Activated naive CD8-positive, alpha-beta T cell treated with anti-CD3 and anti-CD28 coated beads, Interleukin-2, amount 50 U/mL, for 24 hours (primary cell): ENCODE measurements around the gene L3MBTL2.

ENCODE experiments used
- ATAC-seq: fragments of 150-1000 bp; cut with Tn5 transposase; one replicate; pipeline ENCODE4 v1.10.0; 2021
- DNase-seq: peaks from one replicate; pipeline ENCODE4 v3.0.0; 2021
- H3K27ac Mint-ChIP-seq: one replicate; pipeline ENCODE4 v1.8.0; 2021; ENCODE audit warnings: mild to moderate bottlenecking, mixed read lengths
- H3K27me3 Mint-ChIP-seq: one replicate; pipeline ENCODE4 v1.8.0; 2021; ENCODE audit warnings: mixed read lengths
- H3K36me3 Mint-ChIP-seq: one replicate; pipeline ENCODE4 v1.8.0; 2021; ENCODE audit warnings: low read depth, mixed read lengths
- H3K4me1 Mint-ChIP-seq: one replicate; pipeline ENCODE4 v1.8.0; 2021; ENCODE audit warnings: mixed read lengths
- H3K4me3 Mint-ChIP-seq: one replicate; pipeline ENCODE4 v1.8.0; 2021; ENCODE audit warnings: mild to moderate bottlenecking, moderate library complexity, mixed read lengths
- H3K9me3 Mint-ChIP-seq: one replicate; pipeline ENCODE4 v1.8.0; 2021; ENCODE audit warnings: mixed read lengths

Gene L3MBTL2

DNA sequence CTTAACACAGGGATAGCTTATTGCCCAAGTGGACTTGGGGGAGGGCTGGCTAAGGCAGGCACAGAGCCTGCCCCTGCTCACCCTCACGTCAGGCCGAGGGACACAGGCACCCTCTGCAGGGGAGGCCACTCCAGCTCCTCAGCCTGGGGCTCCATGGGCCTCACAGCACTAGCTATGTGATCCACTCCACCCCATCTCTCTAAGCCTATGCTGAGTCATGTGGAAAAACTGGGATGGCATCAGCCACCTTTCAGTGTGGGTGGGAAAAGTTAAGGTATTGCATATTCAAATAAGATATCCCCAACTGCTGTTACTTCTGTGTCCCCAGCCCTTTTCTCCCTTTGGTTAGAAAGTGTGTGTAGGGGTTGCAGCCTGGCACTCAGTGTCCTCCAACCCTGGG is 58.6 kb downstream of the L3MBTL2 start:
- no peaks in the 10 kb centered on the region for H3K27me3 Mint-ChIP-seq
- H3K27ac Mint-ChIP-seq = no peak overlapping the region
- H3K4me1 Mint-ChIP-seq = peaks cover 4% of the 10 kb centered on the region
- DNase-seq (no peak), ATAC-seq (peak; percentile 57)
- H3K4me3 Mint-ChIP-seq = no peak overlapping the region
- H3K9me3 Mint-ChIP-seq = no peaks in the 10 kb centered on the region
- peaks cover 54% of the 10 kb centered on the region for H3K36me3 Mint-ChIP-seq

DNA sequence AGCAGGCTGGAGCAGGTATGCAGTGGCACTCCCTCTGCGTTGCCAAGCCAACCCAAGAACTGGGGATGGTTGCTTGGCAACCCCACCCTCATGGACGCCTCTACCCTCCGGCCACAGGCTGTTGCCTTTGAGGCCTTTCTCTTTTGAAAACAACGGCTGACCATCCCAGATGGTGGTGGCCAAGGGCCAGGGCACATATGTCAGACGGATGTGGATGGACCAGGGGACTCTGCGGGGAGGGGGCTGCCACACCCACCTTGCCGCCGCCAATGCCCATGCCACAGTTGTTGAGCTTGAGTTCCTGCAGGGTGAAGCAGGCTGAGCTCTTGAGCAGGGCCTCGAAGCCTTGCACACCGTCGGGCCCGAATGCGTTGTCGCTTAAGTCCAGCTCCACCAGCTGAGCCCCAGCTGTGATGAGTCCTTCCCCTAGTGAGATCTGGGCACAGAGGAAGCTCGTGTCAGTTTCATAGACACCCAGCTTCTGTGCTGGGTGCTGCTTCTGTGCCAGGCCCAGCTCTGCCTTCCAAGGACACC is 59.4 kb downstream of the L3MBTL2 start:
- no peaks in the 10 kb centered on the region for H3K27me3 Mint-ChIP-seq
- no peaks in the 10 kb centered on the region for H3K9me3 Mint-ChIP-seq
- H3K4me1 Mint-ChIP-seq = peaks cover 4% of the 10 kb centered on the region
- no peak overlapping the region for H3K27ac Mint-ChIP-seq
- H3K4me3 Mint-ChIP-seq = no peak overlapping the region
- ATAC-seq (no peak), DNase-seq (no peak)
- peaks cover 54% of the 10 kb centered on the region for H3K36me3 Mint-ChIP-seq

DNA sequence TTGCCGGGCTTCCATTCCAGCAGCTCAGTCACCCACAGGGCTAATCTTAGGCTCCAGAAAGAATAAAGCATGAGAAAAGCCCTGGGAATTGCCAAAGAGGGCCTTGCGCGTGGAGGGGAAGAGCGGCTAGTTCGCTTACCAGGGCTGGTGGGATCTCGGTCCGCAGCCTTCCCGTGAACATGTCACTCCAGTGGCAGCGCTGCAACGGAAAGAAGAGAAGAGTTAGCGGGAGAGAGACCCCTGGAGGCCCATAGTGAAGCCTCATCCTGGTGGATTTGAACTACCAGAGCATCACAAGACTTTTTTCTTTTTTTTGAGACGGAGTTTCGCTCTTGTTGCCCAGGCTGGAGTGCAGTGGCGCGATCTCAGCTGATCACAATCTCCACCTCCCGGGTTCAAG is 62.8 kb downstream of the L3MBTL2 start:
- Mint-ChIP-seq H3K36me3 (peaks cover 59% of the 10 kb centered on the region), H3K9me3 (no peaks in the 10 kb centered on the region), H3K27ac (no peak overlapping the region), H3K27me3 (no peaks in the 10 kb centered on the region), H3K4me3 (no peak overlapping the region), H3K4me1 (peaks cover 4% of the 10 kb centered on the region)
- DNase-seq = no peak
- ATAC-seq = no peak

DNA sequence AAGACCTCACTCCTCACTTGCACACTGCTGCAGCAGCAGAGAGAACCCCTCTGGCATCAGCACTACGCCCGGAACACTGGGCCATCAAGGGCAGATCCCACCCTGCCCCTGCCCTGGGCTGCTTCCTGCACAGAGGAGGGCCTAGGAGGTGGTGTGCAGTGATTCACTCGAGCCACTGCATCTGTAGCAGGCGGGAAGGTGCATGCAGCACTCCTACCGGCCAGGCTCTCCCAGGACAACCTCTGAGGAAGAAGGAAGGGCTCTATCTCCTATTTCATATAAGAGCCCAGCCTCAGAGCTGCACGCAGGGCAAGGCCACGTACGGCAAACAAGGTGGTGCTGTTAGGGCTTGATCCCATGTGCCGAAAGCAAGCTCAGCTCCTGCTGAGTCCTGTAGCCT is 66.7 kb downstream of the L3MBTL2 start:
- no peak overlapping the region for H3K4me3 Mint-ChIP-seq
- H3K4me1 Mint-ChIP-seq = no peaks in the 10 kb centered on the region
- ATAC-seq (no peak), DNase-seq (no peak)
- no peaks in the 10 kb centered on the region for H3K27me3 Mint-ChIP-seq
- H3K9me3 Mint-ChIP-seq = no peaks in the 10 kb centered on the region
- H3K36me3 Mint-ChIP-seq = peaks cover 59% of the 10 kb centered on the region
- no peak overlapping the region for H3K27ac Mint-ChIP-seq

DNA sequence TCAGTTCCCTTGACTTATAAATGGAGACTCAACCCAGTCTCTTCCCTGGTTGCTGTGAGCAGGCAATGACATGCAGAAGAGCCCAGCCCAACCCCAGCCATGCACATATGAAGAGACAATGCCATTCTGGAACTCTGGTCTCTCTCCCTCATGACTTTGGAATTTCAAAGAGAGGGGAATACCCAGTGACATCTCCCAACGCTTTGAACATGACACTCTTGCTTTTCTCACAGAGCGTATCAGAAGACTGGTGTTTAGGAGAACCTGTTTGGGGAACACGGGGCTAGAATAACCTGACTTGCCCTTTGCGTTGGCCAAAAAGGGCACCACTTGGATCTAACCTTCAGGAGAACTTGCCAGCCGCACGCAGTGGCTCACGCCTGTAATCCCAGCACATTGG is 68.0 kb downstream of the L3MBTL2 start:
- no peak overlapping the region for H3K4me3 Mint-ChIP-seq
- no peak overlapping the region for H3K27ac Mint-ChIP-seq
- no peak for DNase-seq
- H3K9me3 Mint-ChIP-seq = no peaks in the 10 kb centered on the region
- peaks cover 62% of the 10 kb centered on the region for H3K36me3 Mint-ChIP-seq
- H3K4me1 Mint-ChIP-seq = no peaks in the 10 kb centered on the region
- ATAC-seq = no peak
- no peaks in the 10 kb centered on the region for H3K27me3 Mint-ChIP-seq

DNA sequence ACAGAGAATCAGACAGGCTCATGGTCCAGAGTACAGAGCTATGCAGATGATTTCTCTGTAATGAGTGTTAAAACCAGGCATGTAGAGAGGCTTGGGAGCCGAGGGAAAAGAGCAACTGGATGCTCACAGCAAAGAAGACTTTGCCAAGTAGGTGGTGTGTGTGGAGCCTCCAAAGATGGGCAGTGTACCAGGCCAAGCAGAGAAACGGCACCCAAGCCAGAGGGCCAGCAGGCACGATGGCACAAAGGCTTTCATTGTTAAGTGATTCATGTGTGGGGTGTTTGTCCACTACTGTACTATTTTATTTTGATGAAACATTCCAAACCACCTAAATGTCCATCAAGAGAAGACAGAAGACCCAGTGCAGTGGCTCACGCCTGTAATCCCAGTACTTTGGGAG is 69.7 kb downstream of the L3MBTL2 start:
- ATAC-seq = no peak
- Mint-ChIP-seq H3K36me3 (peaks cover 58% of the 10 kb centered on the region), H3K4me3 (no peak overlapping the region), H3K27ac (no peak overlapping the region), H3K27me3 (no peaks in the 10 kb centered on the region), H3K4me1 (no peaks in the 10 kb centered on the region), H3K9me3 (no peaks in the 10 kb centered on the region)
- DNase-seq = no peak

DNA sequence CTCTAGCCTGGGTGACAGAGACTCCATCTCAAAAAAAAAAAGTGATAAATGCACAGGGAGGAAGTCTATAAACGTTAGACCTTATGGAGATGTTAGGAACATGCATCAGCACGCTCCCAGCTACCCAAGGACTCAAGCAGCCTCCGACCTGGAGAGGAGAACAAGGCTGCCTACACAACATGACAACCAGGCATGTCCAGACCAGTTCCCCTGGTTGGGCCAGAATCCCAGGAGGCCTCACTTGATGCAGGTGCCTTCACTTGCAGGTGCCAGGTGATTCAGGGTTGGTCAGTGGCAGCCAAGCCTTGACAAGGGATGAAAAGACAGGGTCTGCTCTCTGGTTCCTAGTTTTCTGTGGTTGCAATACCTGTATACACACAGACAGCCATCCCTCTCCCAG is 75.0 kb downstream of the L3MBTL2 start:
- no peak for DNase-seq
- no peak for ATAC-seq
- no peak overlapping the region for H3K27ac Mint-ChIP-seq
- peaks cover 47% of the 10 kb centered on the region for H3K36me3 Mint-ChIP-seq
- H3K27me3 Mint-ChIP-seq = no peaks in the 10 kb centered on the region
- no peak overlapping the region for H3K4me3 Mint-ChIP-seq
- peaks cover 27% of the 10 kb centered on the region for H3K4me1 Mint-ChIP-seq
- no peaks in the 10 kb centered on the region for H3K9me3 Mint-ChIP-seq

DNA sequence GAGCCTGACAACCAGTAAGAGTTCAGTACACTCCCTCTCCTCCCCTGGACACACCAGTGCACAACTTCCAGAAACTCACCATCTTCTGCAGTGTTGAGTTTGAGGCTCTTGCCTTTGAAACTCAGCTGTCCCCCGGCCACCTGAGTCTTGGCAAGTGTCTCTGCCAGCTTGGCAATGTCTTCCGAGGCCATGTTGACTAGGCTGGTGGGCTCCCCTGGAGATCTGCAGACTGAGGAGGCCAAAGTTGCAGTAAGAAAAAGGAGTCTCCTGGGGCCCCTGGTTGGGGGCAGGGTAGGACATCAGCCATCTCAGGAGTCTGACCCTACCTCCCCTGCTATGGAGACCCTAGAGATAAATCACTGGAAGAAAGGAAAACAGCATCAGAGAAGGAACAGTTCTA is 75.7 kb downstream of the L3MBTL2 start:
- Mint-ChIP-seq H3K27me3 (no peaks in the 10 kb centered on the region), H3K27ac (no peak overlapping the region), H3K4me1 (peaks cover 29% of the 10 kb centered on the region), H3K9me3 (no peaks in the 10 kb centered on the region), H3K36me3 (peaks cover 46% of the 10 kb centered on the region), H3K4me3 (no peak overlapping the region)
- ATAC-seq = no peak
- no peak for DNase-seq
